ENCODE results near the gene EXOC3L2. TPM values are rescaled to one million over a fixed set of nuclear protein-coding genes. Genes with fewer than 3 reads are reported as not detected.
"Not testable (repeated sequence)": the region's sequence is repeated elsewhere in the genome, so short reads cannot be mapped to it uniquely, and the experiment has no call there.

The EXOC3L2 gene
- polyA plus RNA-seq, 1 donor = 5.1 TPM

DNA sequence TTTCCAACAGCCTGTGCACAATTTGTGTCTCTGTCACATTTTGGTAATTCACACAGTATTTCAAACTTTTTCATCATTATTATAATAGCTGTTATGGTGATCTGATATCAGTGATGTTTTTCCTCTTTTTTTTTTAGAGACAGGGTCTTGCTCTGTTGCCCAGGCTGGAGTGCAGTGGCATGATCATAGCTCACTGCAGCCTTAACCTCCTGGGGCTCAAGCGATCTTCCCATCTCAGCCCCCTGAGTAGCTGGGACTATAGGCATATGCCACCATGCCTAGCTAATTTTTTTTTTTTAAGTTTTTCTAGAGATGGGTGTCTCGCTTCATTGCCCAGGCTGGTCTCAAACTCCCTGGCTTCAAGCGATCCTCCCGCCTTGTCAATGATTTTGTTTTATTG lies 11.6 kb upstream of the EXOC3L2 start:
- no peak for DNase-seq

DNA sequence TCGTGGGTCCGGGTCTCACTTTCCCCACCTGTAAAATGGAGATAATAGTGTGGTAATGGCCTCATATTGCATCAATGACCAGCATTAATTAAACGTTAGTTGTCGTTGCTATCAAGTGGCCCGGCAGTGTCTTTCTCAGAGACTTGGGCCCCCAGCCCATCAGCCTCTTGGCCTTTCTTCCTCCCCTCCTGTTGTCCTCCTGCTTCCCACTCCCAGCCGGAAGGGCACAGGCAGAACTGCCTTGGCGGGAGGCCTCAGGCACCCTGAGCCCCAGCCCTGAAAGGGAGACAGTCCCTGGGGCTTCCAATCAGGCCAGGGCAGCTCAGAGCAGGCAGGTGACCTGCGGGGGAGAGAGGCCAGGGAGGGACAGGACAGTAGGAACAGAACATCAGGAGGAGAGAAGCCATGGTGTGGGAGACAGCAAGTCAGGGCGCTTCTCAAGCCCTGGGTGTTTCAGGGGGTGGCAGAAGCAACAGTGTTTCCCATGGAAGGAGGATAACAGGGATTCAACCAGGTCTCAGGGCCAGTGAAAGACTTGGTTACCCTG lies 10.5 kb upstream of the EXOC3L2 start:
- no peak for DNase-seq

DNA sequence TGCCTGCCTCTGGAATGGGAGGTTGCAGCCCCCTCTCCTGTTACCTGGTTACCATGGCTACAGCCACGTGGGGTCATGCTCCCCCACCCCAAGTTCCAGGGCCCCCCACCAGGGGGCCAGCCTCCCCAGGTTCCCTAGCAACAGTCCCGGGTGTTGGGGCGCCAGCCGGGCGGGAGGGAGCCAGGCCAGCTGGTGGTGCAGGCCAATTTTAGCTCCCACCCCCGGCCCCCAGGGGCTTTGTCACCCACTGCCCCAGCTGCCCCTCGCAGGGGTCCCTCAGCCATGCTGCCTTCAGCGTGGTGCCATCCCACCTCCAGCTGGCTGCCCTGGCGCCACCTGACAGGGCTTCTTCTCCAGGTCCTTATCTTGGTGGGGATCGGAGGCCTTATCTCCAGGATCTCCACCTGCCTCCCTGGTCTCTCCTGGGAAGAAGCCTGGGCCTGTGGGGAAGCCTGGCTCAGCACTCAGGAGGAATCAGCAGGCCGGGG lies 8.9 kb upstream of the EXOC3L2 start:
- no peak for DNase-seq

DNA sequence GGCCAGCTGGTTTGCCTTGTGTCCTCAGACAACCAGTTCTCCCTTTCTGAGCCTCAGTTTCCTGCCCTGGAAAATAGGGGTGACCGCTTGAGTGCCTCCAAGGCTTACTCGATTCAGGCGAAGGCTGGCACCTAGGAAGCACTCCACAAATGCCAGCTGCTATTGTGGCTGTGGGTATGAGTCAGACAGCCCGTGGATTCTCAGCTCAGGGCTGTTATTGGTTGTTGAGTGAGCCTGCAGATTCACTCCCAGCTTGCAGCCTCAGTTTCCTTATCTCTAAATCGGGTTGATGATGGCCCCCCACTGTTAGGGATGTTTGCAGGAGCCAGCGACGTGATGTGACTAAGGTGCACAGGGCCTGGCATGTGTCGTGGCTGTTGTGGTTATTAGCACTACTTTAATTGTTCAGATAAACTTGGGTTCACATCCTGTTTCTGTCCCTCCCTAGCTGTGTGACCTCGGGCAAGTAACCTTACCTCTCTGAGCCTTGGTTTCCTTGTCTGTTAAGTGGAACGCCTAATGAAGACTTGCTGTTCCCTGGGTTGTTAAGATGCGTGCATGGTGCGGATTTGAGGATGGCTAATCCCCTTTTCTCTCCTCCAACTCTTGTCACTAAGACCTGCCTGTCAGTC lies 8.3 kb upstream of the EXOC3L2 start:
- DNase-seq = no peak

DNA sequence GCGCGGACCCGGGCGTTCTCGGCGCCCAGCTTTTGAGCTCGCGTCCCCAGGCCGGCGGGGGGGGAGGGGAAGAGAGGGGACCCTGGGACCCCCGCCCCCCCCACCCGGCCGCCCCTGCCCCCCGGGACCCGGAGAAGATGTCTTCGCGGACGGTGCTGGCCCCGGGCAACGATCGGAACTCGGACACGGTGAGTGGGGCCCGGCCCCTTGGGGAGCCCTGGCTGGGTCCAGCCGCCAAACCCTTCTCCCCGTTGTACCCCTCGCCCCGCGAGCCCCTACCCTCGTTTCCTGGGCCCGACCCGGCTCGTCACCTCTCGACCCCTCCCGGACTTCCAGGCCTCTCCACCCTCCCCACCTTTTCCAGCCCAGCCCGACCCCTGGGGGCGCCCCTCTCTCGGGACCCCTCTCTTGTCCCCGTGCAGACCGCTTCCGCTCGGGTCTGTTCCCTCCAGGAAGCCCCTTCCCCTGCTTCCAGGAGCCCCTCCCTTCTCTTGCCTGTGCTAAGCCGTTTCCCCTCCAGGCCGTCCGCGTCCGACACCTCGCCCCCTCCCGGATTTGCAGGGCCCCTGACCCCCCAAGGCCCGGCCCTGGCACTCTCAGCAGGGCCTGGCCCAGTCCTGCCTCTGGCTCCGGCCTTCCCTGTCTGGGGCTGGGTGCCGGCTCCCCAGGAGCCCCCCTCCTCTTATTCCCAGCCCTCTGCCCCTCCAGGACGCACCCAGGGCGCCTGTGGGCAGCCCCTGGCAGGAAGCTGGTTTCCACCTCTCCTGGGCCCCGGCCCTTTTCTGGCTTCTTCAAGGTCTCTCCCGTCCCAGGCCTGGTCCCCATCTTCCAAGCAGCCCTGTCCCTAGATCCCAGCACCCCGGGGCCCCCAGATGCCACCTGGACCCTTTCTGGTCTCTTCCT lies 6.5 kb upstream of the EXOC3L2 start:
- DNase-seq = no peak

GRCh38 chr19:45250832-45251451 lies 5.7 kb upstream of the EXOC3L2 start, which contains the start of gene MARK4:
Gene MARK4 (plus strand): TSS chr19:45251271. CDS start chr19:45251589, 318 bp downstream.
- DNase-seq = no peak

- DNase-seq = no peak
Observed at GRCh38 chr19:45250216-45250831, 5.1 kb upstream of the EXOC3L2 start.

GRCh38 chr19:45249261-45250033 lies 4.2 kb upstream of the EXOC3L2 start:
- no peak for DNase-seq

GRCh38 chr19:45247136-45247535 lies 1.9 kb upstream of the EXOC3L2 start:
- DNase-seq = no peak

GRCh38 chr19:45245826-45246225 lies 619 bp upstream of the EXOC3L2 start:
- DNase-seq = no peak

- DNase-seq = no peak
Observed at GRCh38 chr19:45244133-45244794, 943 bp downstream of the EXOC3L2 start.

GRCh38 chr19:45243144-45243732 lies 2.0 kb downstream of the EXOC3L2 start:
- DNase-seq = no peak

GRCh38 chr19:45238556-45238955 lies 6.7 kb downstream of the EXOC3L2 start:
- no peak for DNase-seq

DNA sequence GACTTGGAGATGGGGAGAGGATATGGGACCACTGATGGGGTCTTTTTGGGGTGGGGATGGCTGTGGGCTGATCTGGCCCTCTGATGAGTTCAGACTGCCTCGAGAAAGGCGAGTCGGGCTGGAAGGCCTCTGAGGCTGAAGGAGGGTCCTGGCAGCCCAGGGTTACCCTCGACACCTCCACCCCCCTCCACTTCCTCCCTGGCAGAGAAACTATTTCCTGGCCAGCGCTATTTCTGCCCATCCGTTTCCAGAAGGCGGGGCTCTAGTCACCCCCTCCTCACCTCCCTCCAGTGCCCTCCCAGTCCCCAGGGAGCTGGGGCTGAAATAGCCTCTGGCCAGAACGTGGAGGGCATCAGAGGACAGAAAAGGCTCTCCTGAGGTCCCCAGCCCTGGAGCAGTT lies 9.7 kb downstream of the EXOC3L2 start:
- DNase-seq = no peak

DNA sequence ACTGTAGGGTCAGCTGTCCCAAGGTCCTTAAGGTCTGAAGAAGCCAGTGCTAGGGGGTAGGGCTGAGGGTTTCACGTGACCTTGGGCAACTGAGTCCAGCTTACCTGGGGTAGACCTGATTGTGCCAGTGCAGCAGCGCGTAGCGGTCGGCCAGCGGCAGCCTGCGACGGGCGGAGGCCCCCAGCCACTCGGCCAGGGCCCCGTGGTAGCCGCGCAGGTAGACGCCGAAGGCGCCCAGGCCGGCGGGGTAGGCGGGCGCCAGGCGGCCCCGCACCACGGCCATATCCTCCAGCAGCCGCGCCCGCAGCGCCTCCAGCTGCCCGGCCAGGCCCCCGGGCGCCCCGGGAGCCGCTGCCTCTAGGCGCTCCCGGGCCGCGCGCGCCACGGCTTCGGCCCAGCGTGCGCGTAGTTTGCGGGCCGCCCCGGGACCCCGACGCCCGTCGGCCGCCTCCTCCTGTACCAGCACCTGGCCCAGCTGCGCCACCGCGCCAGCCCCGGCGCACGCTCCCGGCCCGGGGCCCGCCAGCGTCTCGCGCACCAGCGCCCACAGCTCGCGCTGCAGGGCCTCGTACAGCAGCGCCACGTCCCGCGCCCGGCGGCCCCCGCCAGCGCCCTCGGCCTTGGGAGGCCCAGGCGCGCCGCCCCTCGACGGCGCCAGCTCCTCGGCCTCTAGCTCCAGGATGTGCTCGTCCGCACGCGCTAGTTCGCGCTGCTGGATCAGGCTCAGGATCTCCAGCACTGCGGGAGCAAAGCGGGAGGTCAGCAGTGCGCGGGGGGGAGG lies 10.9 kb downstream of the EXOC3L2 start:
- no peak for DNase-seq

GRCh38 chr19:45231891-45232290 lies 13.3 kb downstream of the EXOC3L2 start:
- no peak for DNase-seq

DNA sequence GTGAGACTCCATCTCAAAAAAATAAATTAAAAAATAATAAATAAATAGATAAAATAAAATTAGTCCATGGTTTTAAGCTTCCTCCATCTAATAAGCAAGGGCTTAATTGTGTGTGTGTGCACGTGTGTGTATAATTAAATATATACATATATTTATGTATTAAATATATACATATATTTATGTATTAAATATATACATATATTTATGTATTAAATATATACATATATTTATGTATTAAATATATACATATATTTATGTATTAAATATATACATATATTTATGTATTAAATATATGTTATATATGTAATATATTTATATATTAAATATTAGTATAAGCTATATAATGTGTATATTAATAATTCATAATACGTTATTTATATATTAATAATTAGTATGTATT lies 16.2 kb downstream of the EXOC3L2 start:
- DNase-seq = not testable (repeated sequence)

DNA sequence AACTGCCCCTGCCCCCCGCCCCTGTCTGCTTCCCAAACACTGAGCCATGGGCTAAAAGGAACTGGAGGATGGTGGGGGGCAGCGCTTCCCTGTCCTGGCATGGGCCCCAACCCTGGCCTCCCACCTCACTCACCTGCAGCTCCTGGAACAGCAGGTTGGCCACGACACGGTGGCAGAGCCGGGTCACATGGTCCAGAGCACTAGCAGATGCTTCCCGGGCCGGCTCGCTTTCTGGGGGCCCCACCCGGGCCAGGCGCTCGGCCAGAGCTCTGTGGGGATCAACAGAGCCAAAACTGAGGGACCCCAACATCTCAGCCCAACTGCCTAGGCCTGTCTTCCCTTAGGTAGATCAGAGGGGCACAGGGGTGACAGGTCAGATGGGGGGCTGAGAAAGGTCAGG lies 20.6 kb downstream of the EXOC3L2 start:
- DNase-seq = no peak

- DNase-seq = no peak
Observed at GRCh38 chr19:45223879-45224278, 21.3 kb downstream of the EXOC3L2 start.
